ENCODE results near the gene SRBD1. TPM values are rescaled to one million over a fixed set of nuclear protein-coding genes. Genes with fewer than 3 reads are reported as not detected.
A peak's percentile ranks its signal among the peaks of the same experiment; 100 is the strongest.

Gene SRBD1
- polyA plus RNA-seq, 1 experiment = 2.7 TPM

DNA sequence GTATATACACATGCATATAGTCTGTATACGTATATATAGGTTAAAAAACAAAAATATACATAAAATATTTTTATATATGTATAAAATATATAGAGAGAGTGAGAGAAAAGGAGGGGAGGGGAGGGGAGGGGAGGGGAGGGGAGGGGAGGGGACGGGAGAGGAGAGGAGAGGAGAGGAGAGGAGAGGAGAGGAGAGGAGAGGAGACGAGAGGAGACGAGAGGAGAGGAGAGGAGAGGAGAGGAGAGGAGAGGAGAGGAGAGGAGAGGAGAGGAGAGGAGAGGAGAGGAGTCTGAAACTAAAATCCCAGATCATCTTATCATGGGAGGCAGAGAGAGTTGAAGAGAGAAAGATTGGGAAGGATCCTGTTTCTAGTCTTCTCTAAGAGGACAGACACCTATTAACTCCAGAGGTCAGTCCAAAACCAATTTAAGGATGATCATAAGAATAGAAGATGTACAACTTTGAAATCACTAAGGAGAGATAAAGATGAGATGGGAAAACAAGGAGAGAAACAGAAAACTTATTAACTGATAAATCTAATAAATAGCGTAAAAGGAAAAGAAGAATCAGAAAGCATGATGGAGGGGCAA, 195.4 kb downstream of the SRBD1 start:
- H3K36me3 ChIP-seq (ENCODE audit: control insufficient read depth, insufficient read depth, low read length) = no peaks in the 10 kb centered on the region
- ChIA-PET CTCF (interaction anchor here (0.9 kb wide), 1 partner anchor 21 kb away, joined by 3 read pairs; no protein-coding TSS in a partner anchor), POLR2A (no interaction called here)
- TF ChIP-seq, protein P1, sequence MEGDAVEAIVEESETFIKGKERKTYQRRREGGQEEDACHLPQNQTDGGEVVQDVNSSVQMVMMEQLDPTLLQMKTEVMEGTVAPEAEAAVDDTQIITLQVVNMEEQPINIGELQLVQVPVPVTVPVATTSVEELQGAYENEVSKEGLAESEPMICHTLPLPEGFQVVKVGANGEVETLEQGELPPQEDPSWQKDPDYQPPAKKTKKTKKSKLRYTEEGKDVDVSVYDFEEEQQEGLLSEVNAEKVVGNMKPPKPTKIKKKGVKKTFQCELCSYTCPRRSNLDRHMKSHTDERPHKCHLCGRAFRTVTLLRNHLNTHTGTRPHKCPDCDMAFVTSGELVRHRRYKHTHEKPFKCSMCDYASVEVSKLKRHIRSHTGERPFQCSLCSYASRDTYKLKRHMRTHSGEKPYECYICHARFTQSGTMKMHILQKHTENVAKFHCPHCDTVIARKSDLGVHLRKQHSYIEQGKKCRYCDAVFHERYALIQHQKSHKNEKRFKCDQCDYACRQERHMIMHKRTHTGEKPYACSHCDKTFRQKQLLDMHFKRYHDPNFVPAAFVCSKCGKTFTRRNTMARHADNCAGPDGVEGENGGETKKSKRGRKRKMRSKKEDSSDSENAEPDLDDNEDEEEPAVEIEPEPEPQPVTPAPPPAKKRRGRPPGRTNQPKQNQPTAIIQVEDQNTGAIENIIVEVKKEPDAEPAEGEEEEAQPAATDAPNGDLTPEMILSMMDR (IDR thresholded peaks at IDR 0.05; ENCODE audit: insufficient read depth, low read depth, low read length) = no peak
- no peaks in the 10 kb centered on the region for H3K27me3 ChIP-seq (ENCODE audit: control insufficient read depth, insufficient read depth, low read length)
- no peak overlapping the region for H3K4me3 ChIP-seq (ENCODE audit: low read depth, low read length)
- DNase-seq (ENCODE audit: low read depth) = no peak

DNA sequence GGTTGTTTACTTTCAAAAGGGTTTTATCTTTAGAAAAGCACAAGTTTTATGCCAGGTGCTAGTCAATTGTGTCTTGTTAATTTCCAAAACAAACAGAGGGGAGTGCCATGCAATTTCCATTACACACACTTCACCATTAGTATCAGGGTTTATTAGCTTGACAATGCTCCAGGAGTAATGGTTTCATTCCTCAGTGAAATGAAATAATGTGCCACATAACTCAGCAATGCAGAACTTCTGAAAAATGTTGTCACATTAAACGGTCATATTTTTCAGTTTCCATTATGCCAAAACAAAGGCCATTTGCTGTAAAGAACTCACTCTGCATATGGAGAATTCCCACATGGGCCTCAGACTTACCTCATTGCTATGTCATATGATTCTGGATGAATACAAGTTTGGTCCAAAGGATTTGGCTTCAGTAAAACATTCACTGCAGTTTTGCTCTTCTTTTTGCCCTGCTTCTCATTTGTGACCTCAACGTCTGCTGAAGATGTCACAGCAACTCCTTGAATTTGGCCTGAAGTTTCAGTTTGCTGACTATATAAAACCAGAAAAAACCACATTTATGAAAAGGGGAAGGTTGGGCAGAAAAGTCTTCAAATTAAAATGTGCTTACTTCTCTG, 198.2 kb downstream of the SRBD1 start:
- TF ChIP-seq, protein P1 (IDR thresholded peaks at IDR 0.05; ENCODE audit: insufficient read depth, low read depth, low read length) = no peak

DNA sequence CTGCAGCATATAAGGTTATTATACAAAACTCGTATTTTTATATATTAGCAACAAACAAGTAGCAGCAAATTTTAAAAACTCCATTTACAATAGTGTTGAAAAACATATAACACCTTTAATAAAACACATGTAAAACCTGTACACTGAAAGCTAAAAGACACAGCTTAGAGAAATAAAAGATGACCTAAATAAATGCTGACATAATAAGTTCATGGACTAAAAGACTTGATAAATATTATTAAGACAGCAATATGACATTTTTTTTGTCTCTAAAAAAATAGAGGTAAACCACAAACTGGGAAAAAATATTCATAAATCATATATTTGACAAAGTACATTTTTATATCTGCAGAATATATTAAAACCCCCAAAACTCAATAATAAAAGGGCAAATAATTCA, 201.4 kb downstream of the SRBD1 start:
- TF ChIP-seq, protein P1 (IDR thresholded peaks at IDR 0.05; ENCODE audit: insufficient read depth, low read depth, low read length) = no peak
- H3K4me3 ChIP-seq (ENCODE audit: low read depth, low read length) = no peak overlapping the region
- ChIA-PET CTCF (no interaction called here), POLR2A (no interaction called here)
- DNase-seq (ENCODE audit: low read depth) = no peak
- H3K36me3 ChIP-seq (ENCODE audit: control insufficient read depth, insufficient read depth, low read length) = no peaks in the 10 kb centered on the region
- no peaks in the 10 kb centered on the region for H3K27me3 ChIP-seq (ENCODE audit: control insufficient read depth, insufficient read depth, low read length)

More for the DNA sequence above, 198.2 kb downstream of the SRBD1 start:
- Histone ChIP-seq H3K27me3 (ENCODE audit: control insufficient read depth, insufficient read depth, low read length) (no peaks in the 10 kb centered on the region), H3K36me3 (ENCODE audit: control insufficient read depth, insufficient read depth, low read length) (no peaks in the 10 kb centered on the region), H3K4me3 (ENCODE audit: low read depth, low read length) (no peak overlapping the region)
- DNase-seq (ENCODE audit: low read depth) = peak; percentile 46
- POLR2A ChIA-PET = no interaction called here
- CTCF ChIA-PET = no interaction called here

DNA sequence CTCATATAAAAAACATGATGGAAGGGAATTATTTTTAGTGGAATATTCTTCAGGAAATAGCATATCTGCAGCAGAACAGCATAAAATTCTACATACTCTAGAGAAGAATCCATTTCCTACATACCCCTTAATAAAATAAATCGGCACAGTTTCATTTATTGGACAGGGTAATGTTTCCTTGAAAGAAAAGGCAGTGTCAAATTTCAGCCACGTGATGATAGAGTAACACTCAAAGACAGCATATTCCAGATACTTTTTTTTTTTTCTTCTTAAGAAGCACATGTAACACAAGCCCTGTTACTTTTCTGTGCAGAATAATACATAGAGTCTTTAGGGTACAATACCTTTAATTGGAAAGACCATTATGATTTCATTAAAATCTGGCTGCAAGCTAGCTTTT, 204.4 kb downstream of the SRBD1 start:
- H3K27me3 ChIP-seq (ENCODE audit: control insufficient read depth, insufficient read depth, low read length) = no peaks in the 10 kb centered on the region
- no peak overlapping the region for H3K4me3 ChIP-seq (ENCODE audit: low read depth, low read length)
- ChIA-PET CTCF (no interaction called here), POLR2A (no interaction called here)
- DNase-seq (ENCODE audit: low read depth) = no peak
- TF ChIP-seq, protein P1 (IDR thresholded peaks at IDR 0.05; ENCODE audit: insufficient read depth, low read depth, low read length) = no peak
- no peaks in the 10 kb centered on the region for H3K36me3 ChIP-seq (ENCODE audit: control insufficient read depth, insufficient read depth, low read length)

DNA sequence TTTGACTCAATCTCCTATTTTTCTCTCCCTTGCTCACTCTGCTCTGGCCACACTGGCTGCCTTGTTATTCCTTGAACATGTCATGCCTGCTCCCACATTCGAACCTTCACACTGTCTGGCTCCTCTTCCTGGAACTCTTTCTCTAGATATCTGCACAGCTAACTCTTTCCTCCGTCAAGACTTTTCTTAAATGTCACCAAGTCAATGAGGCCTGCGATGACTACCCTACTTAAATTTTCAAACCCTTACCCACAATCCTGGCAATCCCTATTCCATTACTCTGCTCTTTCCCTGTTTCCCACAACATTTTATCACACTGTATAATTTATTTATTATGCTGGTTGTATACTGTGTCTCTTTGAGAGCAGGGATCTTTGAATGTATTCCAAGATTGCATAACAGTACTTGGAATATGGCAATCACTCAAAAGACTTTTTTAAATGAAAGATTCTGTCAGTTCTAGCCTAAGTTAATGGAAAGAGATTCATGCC, 206.2 kb downstream of the SRBD1 start:
- ChIA-PET CTCF (no interaction called here), POLR2A (no interaction called here)
- DNase-seq (ENCODE audit: low read depth) = no peak
- Histone ChIP-seq H3K4me3 (ENCODE audit: low read depth, low read length) (no peak overlapping the region), H3K36me3 (ENCODE audit: control insufficient read depth, insufficient read depth, low read length) (no peaks in the 10 kb centered on the region), H3K27me3 (ENCODE audit: control insufficient read depth, insufficient read depth, low read length) (no peaks in the 10 kb centered on the region)
- TF ChIP-seq, protein P1 (IDR thresholded peaks at IDR 0.05; ENCODE audit: insufficient read depth, low read depth, low read length) = no peak

Data from BJ (cell line).